OCI-LY7 (cell line): ENCODE results near the gene AATK. TPM values are rescaled to one million over a fixed set of nuclear protein-coding genes. Genes with fewer than 3 reads are reported as not detected.

Experiments used
- BruUV-seq: library from RNA; stranded (reverse); fragments of 400-500 nt; replicated peaks from 2 replicates; lab custom pipeline; 2021; lab: Mats Ljungman, UMichigan
- CTCF ChIA-PET: fragments of 300-600 bp; sonication (Branson Sonifier 250); formaldehyde crosslinking; loops from one replicate; lab custom pipeline; 2022; ENCODE audit warnings: antibody characterized with exemption; ENCODE audit not compliant: unreplicated experiment; lab: Charles Lee
- POLR2A ChIA-PET: fragments of 300-600 bp; sonication (Branson Sonifier 250); formaldehyde crosslinking; loops from one replicate; lab custom pipeline; 2022; ENCODE audit warnings: antibody characterized with exemption; lab: Charles Lee
- DNase-seq: peaks from one replicate; pipeline ENCODE4 v3.0.0-alpha.2; 2015; ENCODE audit warnings: low spot score
- H2AFZ ChIP-seq: fragments of 200-600 bp; sonication (generic), shearing (Covaris generic); 2 replicates; pipeline ENCODE4 v1.6.1; 2014; ENCODE audit warnings: mild to moderate bottlenecking, antibody characterized with exemption, low read length, moderate library complexity
- H3K27ac ChIP-seq: fragments of 200-600 bp; sonication (generic); 2 replicates; pipeline ENCODE4 v1.5.1; 2014; ENCODE audit warnings: mixed run types, low read depth, mild to moderate bottlenecking, moderate library complexity, low read length, inconsistent platforms; ENCODE audit not compliant: poor library complexity, severe bottlenecking
- H3K36me3 ChIP-seq: fragments of 200-600 bp; sonication (generic); 2 replicates; pipeline ENCODE4 v1.6.1; 2014; ENCODE audit warnings: mild to moderate bottlenecking, antibody characterized with exemption, low read length, moderate library complexity, mixed read lengths; ENCODE audit not compliant: insufficient read depth
- H3K4me1 ChIP-seq: fragments of 200-600 bp; sonication (generic); 2 replicates; pipeline ENCODE4 v1.5.1; 2014; ENCODE audit warnings: mild to moderate bottlenecking, low read length; ENCODE audit not compliant: insufficient read depth, poor library complexity, severe bottlenecking
- H3K4me2 ChIP-seq: fragments of 200-600 bp; sonication (generic); 2 replicates; pipeline ENCODE4 v1.6.1; 2014; ENCODE audit warnings: mild to moderate bottlenecking, low read length
- H3K4me3 ChIP-seq: fragments of 200-600 bp; sonication (generic); 2 replicates; pipeline ENCODE4 v1.5.1; 2014; ENCODE audit warnings: mild to moderate bottlenecking, low read depth, low read length; ENCODE audit not compliant: poor library complexity, severe bottlenecking
- H3K79me2 ChIP-seq: fragments of 200-600 bp; sonication (generic); 2 replicates; pipeline ENCODE4 v1.6.1; 2016; ENCODE audit warnings: low read depth, mild to moderate bottlenecking, low read length, moderate library complexity, mixed read lengths; ENCODE audit not compliant: insufficient read depth
- H3K9me2 ChIP-seq: fragments of 200-600 bp; sonication (generic); 2 replicates; pipeline ENCODE4 v1.6.1; 2016; ENCODE audit warnings: mild to moderate bottlenecking, low read length, mixed read lengths; ENCODE audit not compliant: insufficient read depth
- H3K9me3 ChIP-seq: fragments of 200-600 bp; sonication (generic); 2 replicates; pipeline ENCODE4 v1.6.1; 2014; ENCODE audit warnings: mild to moderate bottlenecking, mixed run types, low read length, mixed read lengths
- H4K20me1 ChIP-seq: fragments of 200-600 bp; sonication (generic); 2 replicates; pipeline ENCODE4 v1.6.1; 2014; ENCODE audit warnings: mild to moderate bottlenecking, antibody characterized with exemption, low read length, moderate library complexity, mixed read lengths; ENCODE audit not compliant: insufficient read depth
- CTCF ChIP-seq: fragments of 200-600 bp; sonication (generic); conservative IDR thresholded peaks from 2 replicates; pipeline ENCODE4 v1.5.1; 2014; ENCODE audit warnings: mild to moderate bottlenecking, antibody characterized with exemption, low read length, moderate library complexity, mixed read lengths
- EZH2phosphoT487 ChIP-seq: fragments of 200-600 bp; sonication (generic); IDR thresholded peaks from 2 replicates; pipeline ENCODE4 v1.6.1; 2018; ENCODE audit warnings: low read depth, borderline replicate concordance, mild to moderate bottlenecking, mixed run types, antibody characterized with exemption, low read length, moderate library complexity, mixed read lengths
- intact Hi-C: fragments of 100-400 bp; cut with micrococcal nuclease; formaldehyde crosslinking; loops from one replicate; pipeline ENCODE4 v1.10.0; 2022; ENCODE audit not compliant: unreplicated experiment
- total RNA-seq, 2 experiments: library from RNA; depleted of rRNA in 1 of 2; stranded (reverse); fragments of >200 nt in 1 of 2; shearing (Covaris generic) in 1 of 2; gene quantifications; 2 replicates each; pipeline ENCODE4 v1.2.3, GENCODE V29; 2014 to 2022

AATK gene
- total RNA-seq, 2 experiments from 2014 or later = 0.03 TPM; not detected in 1

DNA sequence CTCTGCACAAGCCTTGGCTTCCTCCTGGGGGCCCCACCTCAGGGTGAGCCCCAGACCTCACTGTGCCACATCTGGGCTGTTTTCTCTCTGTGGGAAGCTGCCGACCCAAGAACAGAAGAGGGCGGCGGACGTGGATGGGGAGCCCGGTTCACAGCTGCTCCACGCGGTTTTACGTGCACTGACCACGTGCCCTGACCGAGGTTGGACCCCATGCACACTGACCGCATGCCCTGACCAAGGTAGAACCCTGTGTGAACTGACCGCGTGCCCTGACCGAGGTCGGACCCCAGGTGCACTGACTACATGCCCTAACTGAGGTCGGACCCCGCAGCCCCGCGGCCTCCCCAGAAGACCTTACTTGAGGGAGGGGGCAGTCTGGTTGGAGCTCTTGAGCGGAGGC, 37.1 kb upstream of the AATK start:
- H3K9me2 ChIP-seq = no peaks in the 10 kb centered on the region
- no peaks in the 10 kb centered on the region for H3K9me3 ChIP-seq
- no peaks in the 10 kb centered on the region for H4K20me1 ChIP-seq
- DNase-seq = no peak
- H3K36me3 ChIP-seq = peaks cover 36% of the 10 kb centered on the region
- no peak overlapping the region for H2AFZ ChIP-seq
- H3K4me1 ChIP-seq = peaks cover 19% of the 10 kb centered on the region
- intact Hi-C loops = no loop called here
- no TSS peak for BruUV-seq
- H3K4me3 ChIP-seq = no peak overlapping the region
- ChIA-PET CTCF (no interaction called here), POLR2A (interaction anchor here (0.6 kb wide), 1 partner anchor 62 kb away, joined by 3 read pairs; no protein-coding TSS in a partner anchor)
- no peaks in the 10 kb centered on the region for H3K79me2 ChIP-seq
- no peak overlapping the region for H3K27ac ChIP-seq
- no peak for TF ChIP-seq CTCF
- no peak for TF ChIP-seq EZH2phosphoT487
- no peak overlapping the region for H3K4me2 ChIP-seq

GRCh38 chr17:81202318-81202717, 36.3 kb upstream of the AATK start:
- Histone ChIP-seq H3K79me2 (no peaks in the 10 kb centered on the region), H3K27ac (no peak overlapping the region), H3K9me3 (no peaks in the 10 kb centered on the region), H4K20me1 (no peaks in the 10 kb centered on the region), H3K36me3 (peaks cover 41% of the 10 kb centered on the region), H3K9me2 (no peaks in the 10 kb centered on the region), H2AFZ (no peak overlapping the region), H3K4me3 (no peak overlapping the region), H3K4me2 (no peak overlapping the region), H3K4me1 (peaks cover 13% of the 10 kb centered on the region)
- no TSS peak for BruUV-seq
- TF ChIP-seq EZH2phosphoT487 (no peak), CTCF (no peak)
- ChIA-PET POLR2A (interaction anchor here (0.6 kb wide), 1 partner anchor 61 kb away, joined by 3 read pairs; no protein-coding TSS in a partner anchor), CTCF (no interaction called here)
- intact Hi-C loops = no loop called here
- no peak for DNase-seq

DNA sequence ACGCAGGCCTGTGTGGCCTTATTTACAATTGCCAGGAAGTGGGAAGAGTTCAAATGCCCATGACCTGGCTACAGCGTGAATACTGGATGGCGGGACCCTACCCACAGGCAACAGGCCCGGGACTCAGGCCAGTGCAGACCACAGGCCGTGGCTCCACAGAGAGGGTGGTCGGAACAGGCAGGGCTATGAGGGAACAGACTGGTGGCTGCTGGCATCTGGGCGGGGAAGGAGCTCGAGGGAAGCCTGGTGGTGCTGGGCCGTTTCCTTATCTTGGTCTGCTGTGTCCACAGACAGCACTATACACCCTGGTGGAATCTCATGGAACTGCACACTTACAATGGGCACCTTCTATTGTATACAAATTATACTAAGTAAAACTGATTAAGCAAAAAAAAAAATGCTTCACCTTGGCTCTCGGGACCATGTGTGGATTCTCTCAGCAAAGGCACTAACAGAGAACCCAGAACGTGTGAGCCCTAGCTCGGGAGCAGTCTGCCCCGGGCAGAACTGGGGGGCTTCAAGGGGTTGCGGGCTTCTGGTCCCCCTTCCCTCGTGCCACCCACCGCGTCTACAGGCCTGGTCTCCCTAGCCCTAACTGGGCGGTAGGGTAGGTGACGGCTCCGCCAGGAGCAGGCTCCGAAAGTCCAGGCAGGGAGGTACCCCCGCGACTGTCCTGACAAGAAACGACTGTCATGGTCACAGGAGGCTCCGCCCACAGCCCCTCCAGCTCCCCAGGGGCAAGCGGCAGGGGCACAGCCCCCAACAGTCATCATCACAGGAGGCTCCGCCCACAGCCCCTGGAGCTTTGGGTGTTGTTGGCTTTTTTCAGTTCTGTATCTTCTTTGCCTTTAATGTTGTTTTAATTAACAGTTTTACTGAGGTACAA, 34.9 kb upstream of the AATK start:
- no peaks in the 10 kb centered on the region for H3K9me3 ChIP-seq
- H3K79me2 ChIP-seq = no peaks in the 10 kb centered on the region
- H3K4me3 ChIP-seq = no peak overlapping the region
- no peak overlapping the region for H3K4me2 ChIP-seq
- no peaks in the 10 kb centered on the region for H3K9me2 ChIP-seq
- H3K4me1 ChIP-seq = peaks cover 7% of the 10 kb centered on the region
- CTCF ChIA-PET = interaction anchor here (0.5 kb wide), 1 partner anchor 99 kb away, joined by 3 read pairs; no protein-coding TSS in a partner anchor
- peaks cover 39% of the 10 kb centered on the region for H3K36me3 ChIP-seq
- TF ChIP-seq CTCF (peak; percentile 80), EZH2phosphoT487 (no peak)
- intact Hi-C loops = loop anchor here (1.0 kb wide), 1 partner anchor 59 kb away; no protein-coding TSS in a partner anchor
- DNase-seq = peak; percentile 75
- H4K20me1 ChIP-seq = no peaks in the 10 kb centered on the region
- no peak overlapping the region for H3K27ac ChIP-seq
- no TSS peak for BruUV-seq
- H2AFZ ChIP-seq = no peak overlapping the region
- POLR2A ChIA-PET = interaction anchor here (0.7 kb wide), 1 partner anchor 178 kb away, joined by 3 read pairs; no protein-coding TSS in a partner anchor
